GM21528 (cell line): ENCODE results near the gene ZNF433.
"Not testable (repeated sequence)": the region's sequence is repeated elsewhere in the genome, so short reads cannot be mapped to it uniquely, and the experiment has no call there.

Experiments
- ATAC-seq: cut with Tn5 transposase; IDR thresholded peaks from one replicate; pipeline ENCODE4 v1.9.1; 2021; ENCODE audit warnings: mild to moderate bottlenecking, moderate library complexity; ENCODE audit not compliant: unreplicated experiment, low FRiP score

ZNF433 gene

GRCh38 chr19:12035220-12036172 is at the start of gene ZNF433:
ZNF433 (minus strand) TSS chr19:12035679; CDS start chr19:12035539, 140 bp downstream.
- ATAC-seq = peak; percentile 94

GRCh38 chr19:12083336-12083735 is 47.9 kb upstream of the ZNF433 start:
- ATAC-seq = not testable (repeated sequence)

- no peak for ATAC-seq
These were observed 41.9 kb upstream of the ZNF433 start for GRCh38 chr19:12077375-12077774.

GRCh38 chr19:12076331-12076730 is 40.9 kb upstream of the ZNF433 start:
- not testable (repeated sequence) for ATAC-seq

GRCh38 chr19:12075538-12076139 is 40.2 kb upstream of the ZNF433 start:
- ATAC-seq = no peak

- peak; percentile 81 for ATAC-seq
These were observed 29.4 kb upstream of the ZNF433 start, which contains the start of gene ZNF844 for GRCh38 chr19:12064590-12065538. ZNF844 (plus strand) TSS chr19:12064731; CDS start chr19:12064874, 143 bp downstream.

GRCh38 chr19:12055784-12056183 is 20.3 kb upstream of the ZNF433 start:
- ATAC-seq = no peak

GRCh38 chr19:12052497-12053169 is 17.2 kb upstream of the ZNF433 start, which contains the start of gene ZNF878:
ZNF878 (minus strand) TSS chr19:12052961; CDS start chr19:12052801, 160 bp downstream.
- ATAC-seq = peak; percentile 77

GRCh38 chr19:12052091-12052496 is 16.6 kb upstream of the ZNF433 start:
- no peak for ATAC-seq

GRCh38 chr19:12047868-12048267 is 12.4 kb upstream of the ZNF433 start:
- no peak for ATAC-seq

GRCh38 chr19:12043752-12044422 is 8.4 kb upstream of the ZNF433 start:
- no peak for ATAC-seq

GRCh38 chr19:12042893-12043292 is 7.4 kb upstream of the ZNF433 start:
- no peak for ATAC-seq

GRCh38 chr19:12034620-12035019 is 859 bp downstream of the ZNF433 start:
- ATAC-seq = no peak

GRCh38 chr19:12034198-12034597 is 1.3 kb downstream of the ZNF433 start:
- no peak for ATAC-seq

GRCh38 chr19:12015753-12016116 is 19.7 kb downstream of the ZNF433 start:
- ATAC-seq = no peak

GRCh38 chr19:12015015-12015752 is 20.3 kb downstream of the ZNF433 start:
- ATAC-seq = no peak

- ATAC-seq = no peak
These were observed 35.1 kb downstream of the ZNF433 start for GRCh38 chr19:12000152-12000981.

GRCh38 chr19:11995174-11995573 is 40.3 kb downstream of the ZNF433 start:
- no peak for ATAC-seq
